ENCODE results near the gene GDI1.
A peak's percentile ranks its signal among the peaks of the same experiment; 100 is the strongest.

The GDI1 gene

GRCh38 chrX:154457491-154458115, 20.6 kb downstream of the GDI1 start:
- DNase-seq (ENCODE audit: extremely low spot score): peak; percentile 85
- ChIA-PET POLR2A (interaction anchor here (1.3 kb wide), 1 partner anchor 55 kb away, joined by 3 read pairs; no protein-coding TSS in a partner anchor), CTCF (no interaction called here)
- TF ChIP-seq CTCF (IDR thresholded peaks at IDR 0.05; ENCODE audit: control extremely low read depth, extremely low read depth, low read depth, missing control alignments): no peak

- peak; percentile 80 for DNase-seq (ENCODE audit: extremely low spot score)
- ChIA-PET CTCF (no interaction called here), POLR2A (interaction anchor here (1.3 kb wide), 1 partner anchor 56 kb away, joined by 3 read pairs; no protein-coding TSS in a partner anchor)
- no peak for TF ChIP-seq CTCF (IDR thresholded peaks at IDR 0.05; ENCODE audit: control extremely low read depth, extremely low read depth, low read depth, missing control alignments)
Observed at GRCh38 chrX:154458116-154458953, 21.4 kb downstream of the GDI1 start, which contains the start of gene PLXNA3. Gene PLXNA3, plus strand, starts transcription at chrX:154458281. Its CDS starts 1,903 bp downstream, at chrX:154460184.

GRCh38 chrX:154458954-154459778, 22.2 kb downstream of the GDI1 start:
- no peak for TF ChIP-seq CTCF (IDR thresholded peaks at IDR 0.05; ENCODE audit: control extremely low read depth, extremely low read depth, low read depth, missing control alignments)
- no peak for DNase-seq (ENCODE audit: extremely low spot score)
- CTCF ChIA-PET: no interaction called here
- POLR2A ChIA-PET: interaction anchor here (1.3 kb wide), 1 partner anchor 57 kb away, joined by 3 read pairs; no protein-coding TSS in a partner anchor

- CTCF ChIA-PET: no interaction called here
- POLR2A ChIA-PET: no interaction called here
- no peak for DNase-seq (ENCODE audit: extremely low spot score)
- TF ChIP-seq CTCF (IDR thresholded peaks at IDR 0.05; ENCODE audit: control extremely low read depth, extremely low read depth, low read depth, missing control alignments): no peak
Observed at GRCh38 chrX:154459832-154460231, 22.9 kb downstream of the GDI1 start.

GRCh38 chrX:154460326-154460725, 23.4 kb downstream of the GDI1 start:
- CTCF ChIA-PET: no interaction called here
- DNase-seq (ENCODE audit: extremely low spot score): no peak
- POLR2A ChIA-PET: no interaction called here
- no peak for TF ChIP-seq CTCF (IDR thresholded peaks at IDR 0.05; ENCODE audit: control extremely low read depth, extremely low read depth, low read depth, missing control alignments)

- ChIA-PET CTCF (no interaction called here), POLR2A (no interaction called here)
- TF ChIP-seq CTCF (IDR thresholded peaks at IDR 0.05; ENCODE audit: control extremely low read depth, extremely low read depth, low read depth, missing control alignments): no peak
- no peak for DNase-seq (ENCODE audit: extremely low spot score)
Observed at GRCh38 chrX:154462396-154462795, 25.4 kb downstream of the GDI1 start.

All from GM10248 (cell line).